Measurements from ENCODE around the gene TFPI2.

The TFPI2 gene

DNA sequence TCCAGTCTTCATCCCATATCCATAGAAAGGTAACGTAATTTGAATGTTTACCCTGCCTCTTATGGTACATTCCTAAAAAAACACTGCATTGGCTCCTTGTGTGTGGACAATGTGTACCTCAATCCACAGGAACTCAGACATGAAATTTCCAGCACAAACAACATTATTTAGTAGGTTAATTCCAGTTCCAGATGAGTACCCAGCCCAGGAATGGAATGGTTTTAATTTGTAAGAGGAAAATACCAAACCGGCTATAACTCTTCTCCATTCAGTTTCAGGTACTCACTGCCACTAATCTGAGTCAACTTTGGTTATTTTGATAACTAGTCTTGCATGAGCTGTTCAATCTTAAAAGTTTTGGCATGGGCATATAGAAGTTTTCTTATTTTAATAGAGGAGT, 39.0 kb downstream of the TFPI2 start:
- DNase-seq: no peak

DNA sequence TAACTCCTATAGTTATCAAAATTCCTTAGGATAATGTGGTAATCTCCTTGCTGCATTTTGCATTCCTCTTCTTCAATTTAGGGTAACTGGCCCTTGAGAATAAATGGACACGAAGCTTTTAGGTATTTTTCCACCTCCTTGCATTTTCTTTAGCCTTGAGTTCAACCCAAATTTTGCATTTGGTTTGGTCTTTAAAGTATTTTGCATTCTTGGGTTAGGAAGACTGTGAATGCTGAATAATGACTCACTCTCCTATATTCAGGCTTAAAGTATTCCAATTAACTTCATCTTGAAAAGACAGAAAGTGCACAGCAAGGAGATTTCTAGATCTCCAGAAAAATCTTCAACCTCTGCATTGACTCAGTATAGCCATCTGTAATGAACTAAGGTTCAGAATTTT, 47.3 kb downstream of the TFPI2 start:
- no peak for DNase-seq

DNA sequence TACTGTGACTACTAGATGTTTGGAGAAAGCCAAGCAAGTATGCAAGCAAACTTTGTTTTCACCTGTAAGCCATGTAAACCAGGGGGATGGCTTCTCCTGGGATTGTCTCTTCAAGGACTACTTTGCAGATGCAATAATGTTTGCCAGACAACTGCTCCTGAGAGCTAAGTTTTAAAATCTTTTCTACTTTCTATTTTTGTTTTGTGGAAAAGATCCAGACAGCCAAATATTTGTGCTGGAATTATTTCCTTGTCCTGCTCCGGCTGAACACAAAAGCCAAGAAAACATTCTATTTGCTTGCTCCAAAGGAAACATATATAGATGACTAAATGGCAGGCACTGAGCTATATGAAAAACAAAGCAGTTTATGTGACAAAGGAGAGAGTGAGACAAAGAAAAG, 51.6 kb downstream of the TFPI2 start:
- no peak for DNase-seq

DNA sequence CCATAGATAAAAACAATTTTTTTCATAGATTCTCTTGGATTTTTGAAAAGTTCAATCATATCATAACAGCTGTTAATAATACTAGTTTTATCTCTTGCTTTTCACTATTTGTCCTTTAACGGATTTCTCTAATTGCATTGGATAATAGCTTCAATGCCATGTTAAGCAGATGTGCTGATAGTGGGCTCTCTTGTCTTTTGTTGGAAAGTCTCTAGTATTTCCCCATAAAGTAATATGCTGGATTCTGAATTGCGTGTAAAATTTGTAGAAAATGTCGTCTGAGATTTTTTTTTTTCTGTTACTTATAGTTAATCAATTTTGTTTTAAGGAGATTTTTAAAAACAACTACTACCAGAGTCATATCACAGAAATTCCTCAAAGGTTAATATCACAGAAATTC, 53.3 kb downstream of the TFPI2 start:
- no peak for DNase-seq

DNA sequence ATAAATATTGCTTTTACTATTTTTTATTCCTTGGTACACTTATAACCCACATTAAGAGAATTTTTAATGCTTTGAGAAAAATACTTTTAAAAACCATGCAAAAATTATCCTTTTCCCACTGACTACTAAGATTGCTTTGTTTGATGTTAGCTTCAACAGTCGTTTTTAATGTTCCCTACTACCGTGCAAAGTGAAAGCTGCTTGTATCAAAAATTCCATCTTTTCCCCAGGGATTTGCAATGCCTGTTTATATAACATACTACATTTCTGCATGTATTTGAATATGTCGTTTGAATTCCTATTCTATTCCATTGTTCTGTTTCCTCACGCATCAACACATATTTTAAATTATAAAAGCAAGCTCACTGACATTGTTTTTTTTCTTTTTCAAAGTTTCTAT, 54.4 kb downstream of the TFPI2 start:
- DNase-seq: no peak

DNA sequence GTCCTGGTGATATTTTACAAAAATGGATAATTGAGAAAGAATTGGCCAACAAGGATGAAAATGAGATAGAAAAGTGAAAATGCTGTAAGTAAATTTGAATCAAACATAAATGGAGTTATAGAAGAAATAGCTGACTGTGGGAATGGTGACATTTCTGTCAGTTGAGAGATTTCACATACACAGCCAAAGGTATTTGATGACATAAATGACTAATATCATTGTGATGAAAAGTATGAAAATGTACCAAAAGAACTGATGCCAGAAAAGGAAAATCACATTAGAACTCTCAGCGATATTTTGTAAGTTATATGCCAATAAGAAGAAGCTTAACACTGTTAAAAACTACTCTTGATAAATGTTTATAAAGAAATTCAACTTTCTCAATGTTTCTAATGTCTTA, 54.9 kb downstream of the TFPI2 start:
- no peak for DNase-seq
